Activated CD4-positive, CD25-positive, alpha-beta regulatory T cell treated with anti-CD3 and anti-CD28 coated beads, Interleukin-2, amount 50 U/mL, for 72 hours (primary cell): ENCODE measurements around the gene MOCS3.
"Not testable (repeated sequence)": the region's sequence is repeated elsewhere in the genome, so short reads cannot be mapped to it uniquely, and the experiment has no call there.

Experiments used
- DNase-seq: peaks from one replicate; pipeline ENCODE4 v3.0.0; 2021

The MOCS3 gene

GRCh38 chr20:50932016-50932485 is 26.6 kb upstream of the MOCS3 start:
- no peak for DNase-seq

GRCh38 chr20:50932691-50933280 is 25.8 kb upstream of the MOCS3 start:
- DNase-seq: no peak

GRCh38 chr20:50933589-50933988 is 25.0 kb upstream of the MOCS3 start:
- no peak for DNase-seq

GRCh38 chr20:50943069-50943468 is 15.5 kb upstream of the MOCS3 start:
- DNase-seq: no peak

GRCh38 chr20:50948132-50948785 is 10.4 kb upstream of the MOCS3 start:
- DNase-seq: no peak

- no peak for DNase-seq
Observed at GRCh38 chr20:50953196-50953595, 5.4 kb upstream of the MOCS3 start.

- no peak for DNase-seq
Observed at GRCh38 chr20:50953821-50954220, 4.8 kb upstream of the MOCS3 start.

GRCh38 chr20:50957276-50957675 is 1.3 kb upstream of the MOCS3 start:
- no peak for DNase-seq

- DNase-seq: peak; percentile 85
Observed at GRCh38 chr20:50957798-50958614, 612 bp upstream of the MOCS3 start, which contains the start of gene DPM1. Gene DPM1 (minus strand): TSS chr20:50958532. CDS start chr20:50958523, 9 bp downstream.

GRCh38 chr20:50959543-50960126 is 1.0 kb downstream of the MOCS3 start:
- no peak for DNase-seq

GRCh38 chr20:50967586-50967985 is 9.0 kb downstream of the MOCS3 start:
- no peak for DNase-seq

GRCh38 chr20:50968289-50968688 is 9.7 kb downstream of the MOCS3 start:
- DNase-seq: no peak

GRCh38 chr20:50969435-50969834 is 10.8 kb downstream of the MOCS3 start:
- DNase-seq: no peak

- no peak for DNase-seq
Observed at GRCh38 chr20:50969912-50970311, 11.3 kb downstream of the MOCS3 start.

- DNase-seq: no peak
Observed at GRCh38 chr20:50975701-50976330, 17.2 kb downstream of the MOCS3 start.

GRCh38 chr20:50977066-50978021 is 18.7 kb downstream of the MOCS3 start:
- DNase-seq: no peak

- DNase-seq: not testable (repeated sequence)
Observed at GRCh38 chr20:50978533-50978932, 19.9 kb downstream of the MOCS3 start.

- no peak for DNase-seq
Observed at GRCh38 chr20:50980071-50980681, 21.6 kb downstream of the MOCS3 start.

GRCh38 chr20:50980851-50981713 is 22.5 kb downstream of the MOCS3 start:
- DNase-seq: peak; percentile 60

GRCh38 chr20:50981714-50982048 is 23.1 kb downstream of the MOCS3 start:
- DNase-seq: no peak
